Breast epithelium (tissue), 4 donors: Measurements from ENCODE around the gene KRTAP4-3. TPM values are rescaled to one million over a fixed set of nuclear protein-coding genes. Genes with fewer than 3 reads are reported as not detected.
"Not testable (repeated sequence)": the region's sequence is repeated elsewhere in the genome, so short reads cannot be mapped to it uniquely, and the experiment has no call there.

Experiments used
- DNase-seq, 2 donors: peaks; one replicate each; pipeline ENCODE4 v3.0.0-alpha.2; 2019; ENCODE audit warnings: low spot score in 2 of 2
- H3K27ac ChIP-seq, 2 donors: fragments of 200-600 bp; sonication (generic) in 1 of 2; one replicate each; pipeline ENCODE4 v1.5.1; 2016 to 2019; ENCODE audit warnings: mild to moderate bottlenecking in 1 of 2
- H3K27me3 ChIP-seq, 2 donors: fragments of 200-600 bp; sonication (generic) in 1 of 2; one replicate each; pipeline versions ENCODE4 v1.5.1 to v1.6.0; 2017 to 2019; ENCODE audit warnings: control low read depth in 1 of 2, mild to moderate bottlenecking in 1 of 2
- H3K36me3 ChIP-seq: fragments of 200-600 bp; one replicate; pipeline ENCODE4 v1.5.1; 2019
- H3K4me1 ChIP-seq, 2 donors: fragments of 200-600 bp; sonication (generic); one replicate each; pipeline ENCODE4 v1.5.1; 2016 to 2019; ENCODE audit warnings: control low read depth in 1 of 2
- H3K4me3 ChIP-seq, 3 donors: fragments of 200-600 bp; sonication (generic); 1 replicate in 2 of 3; 2 replicates in 1 of 3; pipeline ENCODE4 v1.5.1; 2016 to 2019; ENCODE audit warnings: mild to moderate bottlenecking in 3 of 3, moderate library complexity in 2 of 3
- H3K9me3 ChIP-seq, 2 donors: fragments of 200-600 bp; sonication (generic) in 1 of 2; one replicate each; pipeline ENCODE4 v1.5.1; 2016 to 2019; ENCODE audit warnings: control low read depth in 1 of 2
- CTCF ChIP-seq, 3 donors: fragments of 450-650 bp; IDR thresholded peaks; one replicate each; pipeline ENCODE4 v1.5.1; 2016 to 2017; ENCODE audit warnings: antibody characterized with exemption in 3 of 3, mild to moderate bottlenecking in 3 of 3, moderate library complexity in 3 of 3
- POLR2A ChIP-seq: fragments of 450-650 bp; IDR thresholded peaks from one replicate; pipeline ENCODE4 v1.6.1; 2016; ENCODE audit warnings: antibody characterized with exemption, mild to moderate bottlenecking, moderate library complexity
- POLR2AphosphoS5 ChIP-seq, 3 donors: sonication (generic); formaldehyde crosslinking; IDR thresholded peaks; one replicate each; pipeline ENCODE4 v1.6.1; 2017; ENCODE audit warnings: antibody characterized with exemption in 3 of 3
- intact Hi-C: fragments of 100-400 bp; cut with DNase I; formaldehyde crosslinking; loops from one replicate; pipeline ENCODE4 v1.15.1; 2023; ENCODE audit warnings: low total_unique reads
- total RNA-seq, 3 donors: library from RNA; depleted of rRNA; stranded (reverse); fragments of >200 nt; gene quantifications; one replicate each; pipeline ENCODE4 v1.1.0, GENCODE V29; 2016

Gene KRTAP4-3
- total RNA-seq, 3 donors from 2014 or later, result not detected

GRCh38 chr17:41196068-41196467, 28.0 kb upstream of the KRTAP4-3 start:
- TF ChIP-seq POLR2A (no peak), POLR2AphosphoS5 (IDR thresholded peaks at IDR 0.05) (no peak), CTCF (IDR thresholded peaks at IDR 0.05) (no peak)
- no peak overlapping the region for H3K4me3 ChIP-seq
- no peaks in the 10 kb centered on the region for H3K4me1 ChIP-seq
- H3K27me3 ChIP-seq, result no peaks in the 10 kb centered on the region
- no peaks in the 10 kb centered on the region for H3K9me3 ChIP-seq
- no peak for DNase-seq
- no peak overlapping the region for H3K27ac ChIP-seq
- H3K36me3 ChIP-seq, result no peaks in the 10 kb centered on the region
- intact Hi-C loops, result no loop called here

DNA sequence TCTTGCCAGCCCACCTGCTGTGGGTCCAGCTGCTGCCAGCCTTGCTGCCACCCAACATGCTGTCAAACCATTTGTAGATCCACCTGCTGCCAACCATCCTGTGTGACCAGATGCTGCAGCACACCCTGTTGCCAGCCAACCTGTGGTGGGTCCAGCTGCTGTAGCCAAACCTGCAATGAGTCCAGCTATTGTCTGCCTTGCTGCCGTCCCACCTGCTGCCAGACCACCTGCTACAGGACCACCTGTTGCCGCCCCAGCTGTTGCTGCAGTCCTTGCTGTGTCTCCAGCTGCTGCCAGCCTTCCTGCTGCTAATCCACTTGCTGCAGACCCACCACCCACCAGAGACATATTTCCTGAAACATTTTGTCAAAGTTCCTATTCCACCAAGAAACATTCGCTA, 22.3 kb upstream of the KRTAP4-3 start:
- no peak overlapping the region for H3K4me3 ChIP-seq
- no peak for DNase-seq
- TF ChIP-seq POLR2A (no peak), CTCF (IDR thresholded peaks at IDR 0.05) (no peak), POLR2AphosphoS5 (IDR thresholded peaks at IDR 0.05) (no peak)
- H3K36me3 ChIP-seq, result no peaks in the 10 kb centered on the region
- no peak overlapping the region for H3K27ac ChIP-seq
- H3K4me1 ChIP-seq, result no peaks in the 10 kb centered on the region
- H3K9me3 ChIP-seq, result no peaks in the 10 kb centered on the region
- intact Hi-C loops, result no loop called here
- H3K27me3 ChIP-seq, result no peaks in the 10 kb centered on the region

GRCh38 chr17:41189837-41190318, 21.9 kb upstream of the KRTAP4-3 start, which contains the start of gene KRTAP9-1:
TSS of gene KRTAP9-1 (plus strand) at chr17:41189887. CDS start at chr17:41189887, 0 bp downstream.
- H3K4me3 ChIP-seq, H3K27me3 ChIP-seq, intact Hi-C loops, H3K27ac ChIP-seq, H3K9me3 ChIP-seq, H3K4me1 ChIP-seq, DNase-seq, H3K36me3 ChIP-seq: not testable (repeated sequence)

DNA sequence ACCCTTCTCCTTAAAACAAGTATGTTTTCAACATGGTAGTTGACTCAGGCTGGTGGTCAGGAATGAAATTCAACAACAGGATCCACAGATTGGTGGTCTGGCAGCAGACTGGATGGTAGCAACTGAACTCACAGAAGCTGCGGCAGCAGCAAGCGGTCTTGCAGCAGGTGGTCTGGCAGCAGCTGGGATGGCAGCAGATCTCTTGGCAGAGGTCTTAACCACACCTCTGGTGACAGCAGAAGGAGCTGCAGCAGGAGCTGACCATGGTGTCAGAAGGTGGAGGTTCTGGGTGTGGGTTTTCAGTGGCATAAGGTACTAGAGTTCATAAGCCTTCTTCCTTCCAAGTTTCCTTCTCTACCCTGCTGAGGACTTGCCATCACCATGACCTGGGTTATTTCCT, 18.9 kb upstream of the KRTAP4-3 start:
- Histone ChIP-seq H3K9me3 (no peaks in the 10 kb centered on the region), H3K4me1 (no peaks in the 10 kb centered on the region), H3K27ac (no peak overlapping the region), H3K36me3 (no peaks in the 10 kb centered on the region), H3K4me3 (no peak overlapping the region), H3K27me3 (no peaks in the 10 kb centered on the region)
- no peak for TF ChIP-seq POLR2A
- no peak for TF ChIP-seq POLR2AphosphoS5 (IDR thresholded peaks at IDR 0.05)
- TF ChIP-seq CTCF (IDR thresholded peaks at IDR 0.05), result no peak
- no peak for DNase-seq
- intact Hi-C loops, result no loop called here

- no peaks in the 10 kb centered on the region for H3K9me3 ChIP-seq
- H3K4me1 ChIP-seq, result no peaks in the 10 kb centered on the region
- H3K36me3 ChIP-seq, result no peaks in the 10 kb centered on the region
- no peak for DNase-seq
- no peak for TF ChIP-seq CTCF (IDR thresholded peaks at IDR 0.05)
- TF ChIP-seq POLR2AphosphoS5 (IDR thresholded peaks at IDR 0.05), result no peak
- no peak for TF ChIP-seq POLR2A
- H3K27ac ChIP-seq, result no peak overlapping the region
- H3K27me3 ChIP-seq, result no peaks in the 10 kb centered on the region
- intact Hi-C loops, result no loop called here
- H3K4me3 ChIP-seq, result no peak overlapping the region
Measured at GRCh38 chr17:41185001-41185400, 17.0 kb upstream of the KRTAP4-3 start.

GRCh38 chr17:41184480-41184961, 16.5 kb upstream of the KRTAP4-3 start, which contains the start of gene KRTAP4-1:
TSS of gene KRTAP4-1 (minus strand) at chr17:41184911. CDS start at chr17:41184854, 57 bp downstream.
- Histone ChIP-seq H3K4me3 (no peak within 1 kb of the TSS), H3K27ac (no peak within 1 kb of the TSS), H3K36me3 (no peaks in the 10 kb centered on the region), H3K4me1 (no peaks in the 10 kb centered on the region), H3K27me3 (no peaks in the 10 kb centered on the region), H3K9me3 (no peaks in the 10 kb centered on the region)
- no peak for TF ChIP-seq POLR2AphosphoS5 (IDR thresholded peaks at IDR 0.05)
- TF ChIP-seq CTCF (IDR thresholded peaks at IDR 0.05), result no peak
- no peak for TF ChIP-seq POLR2A
- intact Hi-C loops, result no loop called here
- no peak for DNase-seq
